HG03558 (cell line): ENCODE measurements around the gene GOLGA8F.
"Not testable (repeated sequence)": the region's sequence is repeated elsewhere in the genome, so short reads cannot be mapped to it uniquely, and the experiment has no call there.

Experiments used
- ATAC-seq: cut with Tn5 transposase; IDR thresholded peaks from one replicate; pipeline ENCODE4 v1.9.1; 2021; ENCODE audit warnings: moderate number of reproducible peaks; ENCODE audit not compliant: unreplicated experiment; ENCODE audit errors: extremely low read depth

Gene GOLGA8F, protein sequence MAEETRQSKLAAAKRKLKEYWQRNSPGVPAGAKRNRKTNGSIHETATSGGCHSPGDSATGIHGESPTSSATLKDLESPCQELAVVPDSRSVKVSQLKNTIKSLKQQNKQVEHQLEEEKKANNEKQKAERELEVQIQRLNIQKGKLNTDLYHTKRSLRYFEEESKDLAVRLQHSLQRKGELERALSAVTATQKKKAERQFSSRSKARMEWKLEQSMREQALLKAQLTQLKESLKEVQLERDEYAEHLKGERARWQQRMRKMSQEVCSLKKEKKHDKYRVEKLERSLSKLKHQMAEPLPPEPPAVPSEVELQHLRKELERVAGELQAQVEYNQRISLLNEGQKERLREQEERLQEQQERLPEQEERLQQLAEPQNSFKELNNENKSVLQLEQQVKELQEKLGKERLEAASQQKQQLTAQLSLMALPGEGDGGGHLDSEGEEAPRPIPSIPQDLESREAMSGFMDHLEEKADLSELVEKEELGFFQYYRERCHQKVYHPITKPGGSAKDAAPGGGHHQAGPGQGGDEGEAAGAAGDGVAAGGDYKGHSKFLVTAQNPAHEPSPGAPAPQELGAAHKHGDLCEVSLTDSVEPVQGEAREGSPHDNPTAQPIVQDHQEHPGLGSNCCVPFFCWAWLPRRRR

DNA sequence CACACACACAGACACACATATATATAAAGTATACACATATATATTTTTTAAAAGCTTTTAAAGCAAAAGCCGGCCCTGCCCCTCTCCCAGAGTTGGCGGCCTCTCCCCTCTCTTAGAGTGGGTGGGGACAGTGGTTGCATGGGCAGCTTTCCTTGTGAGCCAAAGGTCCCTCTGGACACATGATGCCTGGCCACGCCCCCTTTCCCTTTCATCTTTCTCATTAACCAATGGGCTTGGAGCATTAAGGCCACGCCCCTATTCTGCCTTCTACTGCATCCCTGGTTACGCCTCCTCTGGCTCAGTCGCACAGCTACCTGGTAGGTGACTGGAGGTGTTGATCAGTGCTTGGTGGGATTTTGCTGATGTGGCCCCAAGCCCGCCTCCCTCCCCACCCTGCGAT lies at the start of gene GOLGA8F:
Gene GOLGA8F, plus strand, starts transcription at position 301 of the 400 bp plus-strand sequence. Its CDS starts 98 bp downstream, at position 399.
- ATAC-seq = not testable (repeated sequence)

DNA sequence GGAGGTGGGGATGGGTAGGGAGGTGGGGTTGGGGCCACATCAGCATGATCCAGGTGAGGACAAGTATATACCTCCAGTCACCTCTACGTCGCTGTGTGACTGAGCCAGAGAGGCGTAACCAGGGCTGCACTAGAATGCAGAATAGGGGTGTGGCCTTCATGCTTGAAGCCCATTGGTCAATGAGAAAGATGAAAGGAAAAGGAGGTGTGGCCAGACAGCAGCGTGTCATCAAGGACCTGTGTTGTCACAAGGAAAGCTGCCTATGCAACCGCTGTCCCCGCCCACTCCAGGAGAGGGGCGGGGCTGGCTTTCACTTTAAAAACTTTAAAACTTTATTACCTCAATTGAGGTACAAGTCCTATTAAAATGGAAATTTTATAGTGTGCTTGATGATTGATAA lies 20.5 kb upstream of the GOLGA8F start, which contains the start of gene GOLGA6L24:
Gene GOLGA6L24, minus strand, starts transcription at position 101 of the 400 bp plus-strand sequence. Its CDS starts 61 bp downstream, at position 40.
- not testable (repeated sequence) for ATAC-seq

DNA sequence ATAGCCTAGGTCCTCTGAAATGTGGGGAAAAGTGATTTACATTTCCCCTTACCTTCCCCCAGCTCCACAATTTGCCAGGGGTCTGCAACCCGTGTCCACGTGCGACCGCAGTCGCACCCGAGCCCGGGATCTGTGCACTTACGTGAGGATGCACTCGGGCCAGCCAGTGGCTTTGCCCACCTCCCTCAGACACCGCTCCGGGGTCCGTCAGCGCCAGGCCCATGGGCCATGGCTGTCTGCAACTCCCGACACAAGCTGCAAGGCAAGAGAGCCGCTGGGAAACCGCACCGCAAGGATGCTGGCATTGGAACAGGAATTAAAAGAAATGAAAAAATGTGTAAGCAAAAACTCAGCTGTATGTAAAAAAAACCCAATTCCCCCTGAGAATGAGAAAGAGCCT lies 13.0 kb upstream of the GOLGA8F start:
- ATAC-seq = not testable (repeated sequence)

DNA sequence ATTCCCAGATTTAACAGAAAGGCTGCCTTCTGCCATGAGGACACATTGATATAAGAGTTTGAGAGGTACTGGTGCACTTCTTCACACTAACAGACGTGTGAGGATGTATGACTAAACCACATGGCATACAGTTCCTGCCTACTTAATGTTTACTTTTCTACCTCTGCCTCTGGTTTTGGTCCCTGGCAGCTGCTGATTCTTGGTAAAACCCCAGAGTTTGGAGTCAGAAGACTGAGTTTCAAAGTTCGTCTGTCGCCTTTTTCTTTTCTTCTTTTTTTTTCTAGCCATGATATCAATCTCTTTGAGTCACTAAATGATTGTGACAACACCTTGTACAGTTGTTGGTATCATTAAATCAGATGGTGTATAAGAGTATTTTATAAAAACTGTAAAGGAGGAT lies 1.6 kb downstream of the GOLGA8F start:
- not testable (repeated sequence) for ATAC-seq

DNA sequence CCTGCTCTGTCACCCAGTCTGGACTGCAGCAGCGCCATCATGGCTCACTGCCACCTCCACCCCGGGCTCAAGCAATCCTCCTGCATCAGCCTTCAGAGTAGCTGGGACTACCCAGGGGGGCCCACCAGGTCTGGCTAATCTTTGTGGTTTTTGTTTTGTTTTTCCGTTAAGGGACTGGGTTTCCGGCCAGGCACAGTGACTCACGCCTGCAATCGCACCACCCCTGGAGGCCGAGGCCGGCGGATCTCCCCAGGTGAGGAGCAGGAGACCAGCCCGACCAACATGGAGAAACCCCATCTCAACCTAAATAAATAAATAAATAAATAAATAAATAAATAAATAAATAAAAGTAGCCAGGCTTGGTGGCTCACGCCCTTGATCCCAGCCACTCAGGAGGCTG lies 17.6 kb downstream of the GOLGA8F start:
- not testable (repeated sequence) for ATAC-seq

DNA sequence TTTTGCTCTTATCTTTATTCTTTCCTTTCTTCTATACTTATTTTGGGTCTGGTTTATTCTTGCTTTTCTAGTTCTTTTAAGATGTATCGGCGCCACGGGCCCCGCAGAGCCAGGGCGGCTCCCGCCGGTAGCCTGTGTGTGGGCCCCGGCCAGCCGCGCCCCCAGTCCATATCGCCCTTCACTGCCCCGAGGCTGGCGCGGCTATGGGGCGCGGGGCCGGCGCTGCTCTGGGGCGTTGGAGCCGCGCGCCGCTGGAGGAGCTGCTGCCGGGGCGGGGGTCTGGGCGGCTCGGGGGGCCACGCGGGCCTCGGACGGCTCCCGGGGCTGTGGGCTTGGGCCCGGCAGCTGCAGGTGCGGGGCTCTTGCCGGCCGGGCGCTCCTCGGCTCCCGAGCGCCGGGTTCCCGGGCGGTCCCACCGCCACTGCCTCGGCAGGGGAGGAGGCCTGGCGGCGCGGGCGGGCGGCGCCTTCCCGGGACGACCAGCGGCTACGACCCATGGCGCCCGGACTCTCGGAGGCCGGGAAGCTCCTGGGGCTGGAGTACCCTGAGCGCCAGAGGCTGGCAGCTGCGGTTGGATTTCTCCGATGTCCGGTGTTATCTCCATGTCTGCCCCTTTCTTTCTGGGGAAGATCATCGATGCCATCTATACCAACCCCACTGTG lies 24.4 kb downstream of the GOLGA8F start:
- not testable (repeated sequence) for ATAC-seq

DNA sequence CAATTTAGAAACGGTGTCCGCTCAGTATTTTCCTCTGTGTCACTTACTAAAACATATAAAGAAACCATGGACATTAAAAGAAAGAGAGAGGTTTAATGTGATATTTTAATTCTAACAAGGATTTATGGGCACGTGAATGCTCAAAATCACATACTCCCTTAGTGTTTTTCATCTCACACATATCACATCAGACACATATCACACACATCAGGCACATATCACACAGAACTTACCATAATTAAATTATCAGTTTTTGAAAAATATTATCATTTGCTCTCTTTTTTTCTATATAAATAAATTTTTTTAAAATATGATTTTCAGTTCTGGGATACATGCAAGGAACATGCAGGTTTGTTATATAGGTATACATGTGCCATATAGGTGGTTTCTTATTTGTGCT lies 42.0 kb downstream of the GOLGA8F start:
- ATAC-seq = not testable (repeated sequence)

DNA sequence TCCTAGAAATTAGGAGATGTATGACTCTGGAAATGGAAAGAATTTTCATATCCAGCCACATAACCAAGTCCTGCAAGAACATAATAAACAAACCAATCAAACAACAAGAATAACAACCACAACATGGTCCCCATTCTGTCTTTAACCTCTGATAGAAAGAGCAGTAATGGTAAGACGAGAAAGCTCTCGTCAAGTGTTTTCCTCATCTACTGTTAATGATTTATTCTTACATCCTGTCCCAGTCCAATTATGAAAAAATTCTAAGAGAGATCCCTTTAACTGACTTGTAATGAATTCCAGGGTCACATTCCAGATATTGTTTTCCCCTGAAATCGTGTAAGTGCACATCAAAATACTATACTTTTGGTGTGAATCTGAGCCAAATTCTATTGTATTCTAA lies 57.1 kb downstream of the GOLGA8F start:
- not testable (repeated sequence) for ATAC-seq
